Melanocyte of skin (primary cell): ENCODE measurements around the gene NRF1. TPM values are rescaled to one million over a fixed set of nuclear protein-coding genes. Genes with fewer than 3 reads are reported as not detected.

Source experiments
- small RNA-seq, 2 donors: library from RNA; depleted of rRNA; stranded (forward); fragments of <200 nt; gene quantifications; one replicate each; pipeline ENCODE3, GENCODE V24; 2012
- total RNA-seq, 2 donors: library from RNA; depleted of rRNA; stranded (reverse); fragments of >200 nt; gene quantifications; 2 replicates each; pipeline ENCODE4 v1.2.3, GENCODE V29; 2012

Gene NRF1
- 10 to 100 TPM in 1 of 2 donors, 1 to 10 TPM in 1; 7.9 to 15.3 TPM for total RNA-seq

DNA sequence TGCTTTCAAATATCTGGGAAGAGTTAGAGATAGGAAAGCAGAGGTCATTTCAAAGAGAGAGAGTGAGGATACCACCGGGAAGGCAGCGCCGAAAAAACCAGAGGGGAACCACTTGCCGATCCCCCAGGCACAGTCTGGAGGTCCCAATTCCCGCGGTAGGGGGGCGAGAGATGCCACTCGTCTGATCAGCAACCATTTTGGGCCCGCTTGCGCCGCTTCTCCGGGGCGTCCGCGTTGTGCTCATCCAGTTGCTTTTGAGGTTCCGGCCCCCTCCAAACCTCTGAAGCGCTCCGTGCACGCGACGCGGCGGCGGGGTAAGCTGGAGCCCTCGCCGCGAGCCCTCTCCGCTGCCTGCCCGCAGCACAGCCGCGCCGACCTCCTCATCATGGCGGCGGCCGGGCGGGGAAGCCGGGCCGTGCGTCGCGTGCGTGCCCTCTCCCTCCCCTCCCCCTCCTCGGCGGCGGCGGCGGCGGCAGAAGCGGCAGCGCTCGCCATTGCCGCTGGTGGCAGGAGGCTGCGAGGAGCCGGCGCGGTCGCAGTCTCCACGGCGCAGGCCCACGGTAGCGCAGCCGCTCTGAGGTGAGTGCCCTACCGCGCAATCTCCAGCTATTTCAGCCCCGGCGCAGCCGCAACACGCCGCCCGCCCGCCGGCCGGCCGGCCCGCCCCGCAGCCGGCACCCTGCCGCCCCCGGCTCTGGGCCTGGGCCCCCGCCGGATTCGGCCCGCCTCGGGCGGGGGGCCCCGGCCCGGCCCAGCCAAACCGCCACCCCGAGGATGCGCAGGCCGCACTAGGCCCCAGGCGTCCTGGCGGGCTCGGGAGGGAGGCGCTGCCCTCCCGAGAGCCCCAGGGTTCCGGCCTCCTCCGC is at the start of gene NRF1:
Gene NRF1, plus strand, starts transcription at position 475 of the 866 bp plus-strand sequence. CDS start 45,632 bp downstream, outside the sequence.

Small RNAs within 50 kb of the gene (small RNA-seq; reads per million reads assigned to genes)
- 109 to 110 reads per million in 2 donors for gene MIR182
- 71.5 to 85.9 reads per million in 2 donors for gene MIR183
- gene MIR96: 0.13 to 0.29 reads per million in 2 donors

Other genes with a start within 250 kb of the NRF1 start
- gene STRIP2, start 177.3 kb upstream of the NRF1 start, total RNA-seq: 10 to 100 TPM; 17.6 to 23.6 TPM
- under 1 TPM in 1 of 2 donors, not detected in 1; 0.33 TPM for gene SMKR1, start 109.2 kb upstream of the NRF1 start, total RNA-seq